GM12865 (cell line): ENCODE measurements around the gene ADIPOQ.
"Not testable (repeated sequence)": the region's sequence is repeated elsewhere in the genome, so short reads cannot be mapped to it uniquely, and the experiment has no call there.

Experiments
- DNase-seq: peaks from one replicate; pipeline ENCODE4 v3.0.0; 2010; ENCODE audit warnings: low read depth
- H3K4me3 ChIP-seq: 2 replicates; pipeline ENCODE4 v1.5.1; 2011; ENCODE audit warnings: mild to moderate bottlenecking, low read depth, low read length, control low read depth
- CTCF ChIP-seq: IDR thresholded peaks from 2 replicates; pipeline ENCODE4 v1.5.1; 2011; ENCODE audit warnings: low read length, control low read depth, low read depth, inconsistent platforms; ENCODE audit not compliant: insufficient read depth; ENCODE audit errors: missing control alignments

The ADIPOQ gene

GRCh38 chr3:186857743-186858142 is 15.2 kb downstream of the ADIPOQ start:
- no peak for DNase-seq
- no peak overlapping the region for H3K4me3 ChIP-seq
- no peak for TF ChIP-seq CTCF

- not testable (repeated sequence) for H3K4me3 ChIP-seq, DNase-seq
These were observed 22.8 kb downstream of the ADIPOQ start for GRCh38 chr3:186865215-186865853.

- not testable (repeated sequence) for DNase-seq, H3K4me3 ChIP-seq
These were observed 23.6 kb downstream of the ADIPOQ start for GRCh38 chr3:186866095-186866494.

- DNase-seq, result no peak
- TF ChIP-seq CTCF, result no peak
These were observed 27.0 kb downstream of the ADIPOQ start for GRCh38 chr3:186869253-186870100.

GRCh38 chr3:186870421-186871201 is 28.1 kb downstream of the ADIPOQ start:
- no peak overlapping the region for H3K4me3 ChIP-seq
- no peak for DNase-seq
- TF ChIP-seq CTCF, result no peak

More at GRCh38 chr3:186869253-186870100, 27.0 kb downstream of the ADIPOQ start:
- no peak overlapping the region for H3K4me3 ChIP-seq

- no peak for DNase-seq
- no peak for TF ChIP-seq CTCF
- H3K4me3 ChIP-seq, result no peak overlapping the region
These were observed 29.0 kb downstream of the ADIPOQ start for GRCh38 chr3:186871403-186871924.

GRCh38 chr3:186873796-186874195 is 31.3 kb downstream of the ADIPOQ start:
- not testable (repeated sequence) for H3K4me3 ChIP-seq, DNase-seq

GRCh38 chr3:186874216-186874615 is 31.7 kb downstream of the ADIPOQ start:
- not testable (repeated sequence) for H3K4me3 ChIP-seq, DNase-seq

- H3K4me3 ChIP-seq, DNase-seq: not testable (repeated sequence)
These were observed 32.3 kb downstream of the ADIPOQ start for GRCh38 chr3:186874841-186875240.
